Upper lobe of left lung (tissue), 4 donors: ENCODE data around the gene SAA2.
"Not testable (repeated sequence)": the region's sequence is repeated elsewhere in the genome, so short reads cannot be mapped to it uniquely, and the experiment has no call there.

Source experiments
- CTCF ChIP-seq, 6 experiments: fragments of 450-650 bp in 4 of 6; fragments of 200-600 bp in 2 of 6; sonication (generic) in 2 of 6; IDR thresholded peaks; one replicate each; pipeline ENCODE4 v1.5.1; 2016 to 2019; ENCODE audit warnings: antibody characterized with exemption in 6 of 6
- POLR2A ChIP-seq, 4 donors: fragments of 450-650 bp; IDR thresholded peaks; one replicate each; pipeline ENCODE4 v1.5.1; 2016 to 2017; ENCODE audit warnings: antibody characterized with exemption in 4 of 4, mild to moderate bottlenecking in 2 of 4

GRCh38 chr11:18246379-18247190 lies 1.9 kb downstream of the SAA2 start:
- TF ChIP-seq CTCF, POLR2A (IDR thresholded peaks at IDR 0.05): not testable (repeated sequence)
